Progenitor cell of endocrine pancreas (in vitro differentiated cells): ENCODE data around the gene MAF. TPM values are rescaled to one million over a fixed set of nuclear protein-coding genes. Genes with fewer than 3 reads are reported as not detected.

Experiments used
- DNase-seq: peaks from one replicate; pipeline ENCODE4 v3.0.0; 2021; ENCODE audit warnings: low spot score; ENCODE audit not compliant: unreplicated experiment
- H3K27ac Mint-ChIP-seq: 2 replicates; pipeline ENCODE4 v1.8.0; 2021; ENCODE audit warnings: mild to moderate bottlenecking, moderate library complexity, mixed read lengths
- H3K27me3 Mint-ChIP-seq: 2 replicates; pipeline ENCODE4 v1.8.0; 2021; ENCODE audit warnings: mixed read lengths
- H3K36me3 Mint-ChIP-seq: 2 replicates; pipeline ENCODE4 v1.8.0; 2022; ENCODE audit warnings: mixed read lengths; ENCODE audit not compliant: insufficient read depth
- H3K4me1 Mint-ChIP-seq: 2 replicates; pipeline ENCODE4 v1.8.0; 2021; ENCODE audit warnings: low read depth, mixed read lengths
- H3K4me3 Mint-ChIP-seq: 2 replicates; pipeline ENCODE4 v1.8.0; 2021; ENCODE audit warnings: low read depth, mild to moderate bottlenecking, moderate library complexity, mixed read lengths
- H3K9me3 Mint-ChIP-seq: 2 replicates; pipeline ENCODE4 v1.8.0; 2021; ENCODE audit warnings: low read depth, mixed read lengths
- CTCF ChIP-seq: fragments of 200-600 bp; sonication (generic); IDR thresholded peaks from one replicate; pipeline ENCODE4 v1.5.0; 2021; ENCODE audit warnings: antibody characterized with exemption, mild to moderate bottlenecking; ENCODE audit not compliant: unreplicated experiment
- total RNA-seq: library from RNA; stranded (reverse); gene quantifications from 2 replicates; pipeline ENCODE4 v1.2.1, GENCODE V29; 2021

Gene MAF
- total RNA-seq, 1 donor from 2014 or later, result 17.3 TPM

- H3K9me3 Mint-ChIP-seq, result peaks cover 2% of the 10 kb centered on the region
- H3K4me1 Mint-ChIP-seq, result peaks cover 2% of the 10 kb centered on the region
- no peak for DNase-seq
- no peak overlapping the region for H3K4me3 Mint-ChIP-seq
- peaks cover 8% of the 10 kb centered on the region for H3K27me3 Mint-ChIP-seq
- H3K27ac Mint-ChIP-seq, result no peak overlapping the region
- TF ChIP-seq CTCF, result no peak
- H3K36me3 Mint-ChIP-seq, result no peaks in the 10 kb centered on the region
Observed at GRCh38 chr16:79634298-79634697, 33.8 kb upstream of the MAF start.

DNA sequence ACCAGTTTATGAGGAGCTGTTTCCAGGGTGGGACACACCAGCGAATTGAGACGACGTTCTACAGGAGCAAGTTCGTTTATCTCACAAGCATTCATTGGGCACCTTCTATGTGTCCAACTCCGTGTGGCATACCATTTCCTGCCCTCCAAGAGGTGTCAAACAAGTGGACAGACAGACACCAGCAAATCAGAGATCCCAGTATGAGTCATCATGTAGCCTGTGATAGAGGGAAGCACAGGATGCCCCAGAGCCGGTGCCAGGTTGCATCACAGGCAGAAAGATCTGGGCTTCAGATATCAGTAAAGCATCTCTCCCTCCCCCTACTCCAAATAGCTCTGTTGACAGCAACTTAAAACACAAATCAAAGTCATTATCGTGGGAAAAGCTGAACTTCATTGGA lies 31.8 kb upstream of the MAF start:
- Mint-ChIP-seq H3K36me3 (no peaks in the 10 kb centered on the region), H3K27ac (no peak overlapping the region), H3K27me3 (peaks cover 5% of the 10 kb centered on the region), H3K9me3 (peaks cover 2% of the 10 kb centered on the region), H3K4me1 (no peaks in the 10 kb centered on the region), H3K4me3 (no peak overlapping the region)
- no peak for DNase-seq
- no peak for TF ChIP-seq CTCF

GRCh38 chr16:79628988-79629387 lies 28.5 kb upstream of the MAF start:
- no peak for TF ChIP-seq CTCF
- Mint-ChIP-seq H3K4me1 (no peaks in the 10 kb centered on the region), H3K27ac (no peak overlapping the region), H3K27me3 (peaks cover 13% of the 10 kb centered on the region), H3K9me3 (peaks cover 2% of the 10 kb centered on the region), H3K36me3 (no peaks in the 10 kb centered on the region), H3K4me3 (no peak overlapping the region)
- DNase-seq, result no peak

DNA sequence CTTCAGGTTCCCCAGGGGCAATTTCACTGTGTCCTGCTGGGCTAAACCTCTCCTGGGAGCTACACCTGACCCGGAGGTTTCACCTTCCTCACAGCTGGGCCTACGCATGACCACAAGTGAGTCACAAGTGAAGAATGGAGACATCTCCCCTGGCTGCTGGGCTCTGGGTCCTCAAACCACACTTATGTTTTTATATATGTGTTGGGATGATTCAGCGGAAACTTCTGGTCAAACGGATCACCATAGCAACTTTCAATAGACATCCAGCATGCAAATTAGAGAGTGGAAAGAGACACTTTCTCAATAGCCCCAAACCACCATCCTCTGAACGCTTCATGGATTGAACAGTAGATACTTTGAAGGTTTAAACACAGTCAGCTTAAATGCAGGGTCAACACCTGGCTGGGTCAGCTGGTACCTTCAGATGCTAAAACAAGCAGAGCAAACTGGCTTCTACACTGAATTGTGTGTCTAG lies 28.0 kb upstream of the MAF start:
- Mint-ChIP-seq H3K27ac (no peak overlapping the region), H3K27me3 (peaks cover 17% of the 10 kb centered on the region), H3K36me3 (no peaks in the 10 kb centered on the region), H3K4me3 (no peak overlapping the region), H3K4me1 (no peaks in the 10 kb centered on the region), H3K9me3 (peaks cover 2% of the 10 kb centered on the region)
- no peak for DNase-seq
- TF ChIP-seq CTCF, result no peak

DNA sequence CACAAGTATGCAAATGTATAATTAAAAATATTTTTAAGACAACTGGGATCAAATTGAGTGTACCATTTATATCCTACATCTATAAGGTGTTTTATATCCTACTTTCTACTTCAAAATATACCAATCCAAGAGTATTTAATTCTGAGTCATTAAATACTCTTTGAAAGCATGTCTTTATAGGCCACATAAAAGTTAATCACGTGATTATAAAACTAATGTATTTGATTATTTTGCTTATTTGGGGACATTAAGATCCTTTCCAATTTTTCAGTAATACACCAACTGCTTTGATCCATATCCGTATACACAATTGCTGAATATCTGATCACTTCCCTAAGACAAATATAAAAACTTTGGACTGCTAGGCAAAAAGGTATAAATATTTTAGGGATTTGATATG lies 26.6 kb upstream of the MAF start:
- no peak for DNase-seq
- H3K27ac Mint-ChIP-seq, result no peak overlapping the region
- H3K4me1 Mint-ChIP-seq, result no peaks in the 10 kb centered on the region
- no peaks in the 10 kb centered on the region for H3K36me3 Mint-ChIP-seq
- no peak for TF ChIP-seq CTCF
- peaks cover 2% of the 10 kb centered on the region for H3K9me3 Mint-ChIP-seq
- no peak overlapping the region for H3K4me3 Mint-ChIP-seq
- peaks cover 23% of the 10 kb centered on the region for H3K27me3 Mint-ChIP-seq
